HG02938 (cell line): ENCODE data around the gene NAT10.
"Not testable (repeated sequence)": the region's sequence is repeated elsewhere in the genome, so short reads cannot be mapped to it uniquely, and the experiment has no call there.

Experiments used
- ATAC-seq: cut with Tn5 transposase; IDR thresholded peaks from one replicate; pipeline ENCODE4 v1.9.1; 2021; ENCODE audit warnings: mild to moderate bottlenecking, moderate library complexity; ENCODE audit not compliant: unreplicated experiment

The NAT10 gene

DNA sequence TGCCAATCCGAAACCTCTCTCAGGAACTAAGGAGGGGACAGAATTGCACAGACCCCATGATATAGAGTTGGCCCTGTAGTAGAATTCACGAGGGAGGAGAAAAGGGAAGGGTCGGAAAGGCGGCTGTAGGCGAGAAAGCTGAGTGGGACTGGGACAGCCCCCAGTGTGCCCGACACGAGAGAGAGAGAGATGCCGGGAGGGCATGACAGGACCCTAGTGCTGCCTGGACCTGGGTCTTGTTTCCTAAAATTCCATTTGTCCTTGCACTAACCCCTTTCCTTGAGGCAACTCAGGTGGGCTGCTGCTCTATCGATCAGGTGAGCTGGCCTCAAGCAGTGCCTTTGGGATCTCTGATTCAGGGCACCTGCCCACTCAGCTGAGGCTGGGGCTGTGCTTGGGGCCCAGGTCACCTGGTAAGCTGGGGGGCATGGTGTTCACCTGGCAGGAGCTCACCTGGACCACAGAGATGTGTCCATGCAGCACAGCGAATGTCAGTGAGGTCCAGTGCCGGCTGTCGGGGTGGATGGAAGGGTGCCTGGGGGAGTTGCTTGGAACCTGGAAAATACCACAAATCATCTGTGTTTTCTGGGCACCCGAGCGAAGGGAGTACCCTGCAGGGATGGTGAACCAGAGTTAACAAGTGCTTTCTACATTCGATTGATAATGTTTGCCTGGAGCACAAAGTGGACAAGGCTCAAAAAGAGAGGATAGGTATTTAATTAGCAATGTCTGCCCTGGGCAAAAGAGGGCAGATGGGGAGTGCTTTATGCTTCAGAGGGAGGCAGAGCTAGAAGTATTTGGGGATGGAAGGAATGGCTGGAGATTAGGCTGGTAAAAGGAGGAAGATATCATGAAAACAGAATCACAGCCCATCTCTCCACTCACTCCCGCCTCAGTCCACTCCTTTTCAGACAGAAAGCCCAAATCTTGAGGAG, 61.6 kb downstream of the NAT10 start:
- ATAC-seq: no peak

DNA sequence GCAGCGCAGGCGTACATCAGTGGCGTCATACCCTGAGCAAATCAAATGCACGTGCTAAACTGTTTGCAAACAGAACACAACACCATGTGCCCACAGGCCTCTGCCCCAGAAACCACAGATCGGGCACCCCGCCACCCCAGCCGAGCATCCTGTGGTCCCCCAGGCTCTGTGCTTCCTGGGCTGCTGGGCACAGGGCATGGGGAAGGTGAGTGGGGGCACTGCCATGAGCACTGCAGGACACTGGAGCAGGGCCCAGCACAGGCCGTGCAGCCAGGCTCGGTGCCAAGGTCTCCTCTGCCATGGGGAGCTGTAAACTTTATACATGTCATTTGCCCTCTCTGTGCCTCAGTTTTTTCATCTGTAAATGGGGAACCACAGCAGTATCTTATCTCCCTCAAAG, 62.5 kb downstream of the NAT10 start:
- no peak for ATAC-seq

DNA sequence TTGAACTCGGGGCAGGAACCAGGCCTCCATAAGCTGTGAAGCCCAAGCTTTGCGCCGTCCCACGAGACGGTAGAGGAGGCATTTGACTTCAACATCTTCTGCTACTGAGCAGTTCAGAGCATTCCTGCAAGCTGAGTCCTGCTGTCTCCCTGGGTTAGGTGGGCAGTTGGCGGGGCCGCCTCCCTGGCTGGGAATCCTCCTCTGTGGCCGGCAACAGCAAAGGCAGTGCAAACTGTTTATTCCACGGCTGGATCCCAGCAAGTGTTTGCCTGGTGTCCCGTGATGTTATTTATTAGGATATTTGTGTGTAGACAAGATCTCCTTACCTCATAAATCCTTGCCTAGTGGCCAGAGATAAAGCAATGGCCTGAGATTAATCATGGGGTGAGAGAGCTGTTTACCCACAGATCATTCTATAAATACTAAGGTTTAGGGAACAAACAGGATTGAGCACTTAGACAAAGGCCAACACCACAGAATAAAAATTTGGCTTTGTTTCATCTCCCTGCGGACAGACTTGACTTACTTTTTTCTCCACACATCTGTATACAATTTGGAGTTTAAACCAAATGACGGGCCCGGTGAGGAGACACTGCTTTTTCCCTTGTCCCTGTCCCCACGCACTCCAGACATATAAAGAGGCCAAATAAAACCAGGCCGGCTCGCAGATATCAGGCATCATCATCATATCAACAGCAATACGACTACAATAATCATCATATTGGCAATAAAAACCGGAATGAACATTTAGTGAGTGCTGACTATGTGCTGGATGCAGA, 63.4 kb downstream of the NAT10 start:
- no peak for ATAC-seq

DNA sequence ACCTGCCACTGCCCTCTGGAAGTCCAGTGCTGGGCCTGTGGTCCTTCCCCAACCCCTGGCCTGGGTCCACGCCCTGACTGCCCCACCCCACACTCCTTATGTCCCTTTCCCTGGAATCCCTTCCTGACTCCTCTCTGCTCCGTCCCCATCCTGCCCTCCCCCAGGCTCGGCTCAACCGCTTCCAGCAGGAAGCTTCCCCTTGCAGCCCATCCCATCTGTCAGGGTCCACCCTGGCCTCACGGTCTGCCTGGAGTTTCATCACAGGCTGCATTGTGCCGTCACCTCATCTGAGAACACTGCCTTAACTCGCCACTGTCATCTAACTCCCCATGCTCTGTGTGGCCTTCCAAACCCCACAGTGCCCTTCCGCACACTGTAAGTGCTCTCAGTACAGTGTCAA, 64.3 kb downstream of the NAT10 start:
- ATAC-seq: no peak

DNA sequence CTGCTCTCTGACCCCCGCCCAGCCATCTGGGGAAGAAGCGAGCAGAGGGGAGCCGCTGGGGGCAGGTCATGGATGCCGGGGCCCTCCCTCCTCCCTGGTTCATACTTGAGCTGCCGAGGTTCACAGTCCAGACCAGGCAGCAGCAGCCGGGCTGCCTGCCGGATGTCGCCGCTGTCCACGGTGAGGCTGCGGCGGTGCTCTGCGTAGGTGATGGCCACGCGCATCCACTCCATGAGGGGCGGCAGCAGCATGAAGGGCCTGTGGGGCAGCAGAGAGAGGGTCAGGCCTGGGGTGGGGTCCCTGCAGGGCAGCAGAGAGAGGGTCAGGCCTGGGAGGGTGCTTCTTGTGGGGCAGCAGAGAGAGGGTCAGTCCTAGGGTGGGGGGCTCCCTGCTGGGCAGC, 67.6 kb downstream of the NAT10 start:
- no peak for ATAC-seq

DNA sequence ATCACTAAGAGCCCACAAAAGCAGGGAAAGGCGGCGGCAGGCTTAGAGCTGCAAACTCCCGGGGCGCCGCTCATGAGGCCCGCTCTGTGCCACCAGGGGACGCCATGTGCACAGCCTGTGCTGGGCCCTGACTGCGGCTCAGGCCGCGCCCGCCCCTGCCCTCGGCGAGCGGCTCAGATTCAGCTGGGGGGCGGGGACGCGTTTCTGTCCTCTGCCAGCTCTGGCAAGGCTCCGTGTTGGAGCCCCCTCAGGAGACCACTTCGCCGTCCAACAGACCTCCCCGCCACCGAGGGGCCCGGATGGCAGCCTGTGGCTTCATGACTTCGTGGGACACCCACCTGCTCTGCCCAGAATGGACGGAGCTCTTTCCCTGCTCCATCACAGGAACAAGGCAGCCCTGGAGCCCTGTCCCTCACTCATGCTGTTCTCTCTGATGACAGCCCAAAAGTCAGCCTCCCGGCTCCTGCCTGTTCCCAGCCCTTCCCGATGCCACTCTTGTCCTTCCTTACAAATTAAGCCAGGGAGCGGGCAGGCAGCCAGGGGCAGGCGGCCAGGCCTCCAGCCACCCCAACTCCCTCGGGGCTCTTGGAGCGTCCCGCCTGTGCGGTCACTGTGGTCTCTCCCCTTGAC, 69.1 kb downstream of the NAT10 start:
- peak; percentile 71 for ATAC-seq

DNA sequence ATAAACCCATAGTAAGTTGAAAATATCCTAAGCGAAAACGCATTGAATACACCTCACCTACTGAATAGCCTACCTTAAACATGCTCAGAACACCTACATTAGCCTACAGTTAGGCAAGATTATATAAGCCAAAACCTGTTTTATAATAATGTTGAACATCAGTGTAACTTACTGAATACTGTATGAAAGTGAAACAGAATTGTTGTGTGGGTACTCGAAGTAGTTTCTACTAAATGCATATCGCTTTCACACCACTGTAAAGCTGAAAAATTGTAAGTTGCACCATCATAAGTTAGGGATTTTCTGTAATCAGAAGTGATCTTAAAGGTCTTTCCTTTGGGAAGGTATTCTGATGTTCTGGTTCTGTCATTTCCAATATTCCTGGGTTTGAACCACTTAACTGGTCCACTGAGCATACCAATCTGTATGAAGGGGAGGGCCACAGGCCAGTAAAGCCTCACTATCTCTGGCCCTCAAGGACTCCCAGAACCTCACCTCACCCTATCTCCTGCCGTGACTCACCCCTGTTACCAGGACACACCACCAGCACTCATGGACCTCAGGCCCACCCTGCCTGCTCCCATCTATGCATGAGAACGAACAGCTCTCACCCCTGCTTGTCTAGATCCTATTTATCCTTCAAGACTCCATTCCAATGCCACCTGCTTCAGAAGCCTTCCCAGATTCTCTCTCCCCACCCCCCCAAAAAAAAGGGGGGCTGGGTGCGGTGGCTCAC, 70.0 kb downstream of the NAT10 start:
- no peak for ATAC-seq

DNA sequence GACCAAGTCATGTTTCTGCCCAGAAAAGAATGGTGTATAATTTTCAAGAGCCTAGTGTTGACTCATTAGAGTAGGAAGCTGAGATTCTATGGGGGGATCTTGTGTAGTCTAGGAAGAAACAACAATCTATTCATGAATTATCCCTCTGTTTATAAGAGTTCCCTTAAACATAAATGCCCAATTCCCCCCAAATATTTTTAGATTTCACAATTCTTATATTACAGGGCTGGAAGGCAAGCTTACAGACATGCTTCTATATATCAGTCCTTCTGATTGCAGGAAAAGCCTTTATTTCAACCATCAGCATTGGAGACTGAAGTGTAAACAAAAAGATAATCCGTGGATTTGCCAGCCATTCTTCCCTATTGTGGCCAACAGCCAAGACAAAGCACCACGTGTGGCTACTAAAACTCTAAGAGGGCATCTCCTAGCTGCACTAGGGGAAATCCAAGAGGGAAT, 71.4 kb downstream of the NAT10 start:
- ATAC-seq: no peak

DNA sequence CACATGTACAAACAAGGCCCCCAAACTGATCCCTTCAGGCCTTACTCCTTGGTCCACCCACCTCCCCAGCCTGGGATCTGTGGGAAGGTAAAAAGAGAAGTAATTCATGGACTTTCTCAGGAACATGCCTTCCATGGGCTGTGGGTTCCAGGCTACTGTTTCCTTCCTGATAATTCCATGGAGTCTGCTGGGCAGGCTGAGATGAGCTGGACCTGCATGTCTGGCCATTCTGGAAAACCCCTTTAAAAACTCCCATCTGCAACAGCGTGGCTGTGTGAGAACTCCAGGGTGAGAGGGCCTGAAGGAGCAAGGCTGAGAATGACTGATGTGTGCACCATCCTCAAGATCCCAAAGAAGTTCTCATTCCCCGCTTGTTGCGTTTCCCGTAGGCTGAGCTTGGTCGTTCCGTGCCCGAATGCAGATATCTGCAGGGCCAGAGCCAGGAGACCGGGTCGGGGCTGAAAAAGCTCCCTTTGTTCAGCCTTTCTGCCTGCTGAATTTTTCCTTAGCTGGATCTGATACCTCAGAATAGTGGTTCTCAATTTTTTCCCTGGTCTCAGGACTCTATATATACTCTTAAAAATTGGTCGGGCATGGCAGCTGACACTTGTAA, 72.9 kb downstream of the NAT10 start:
- ATAC-seq: no peak

DNA sequence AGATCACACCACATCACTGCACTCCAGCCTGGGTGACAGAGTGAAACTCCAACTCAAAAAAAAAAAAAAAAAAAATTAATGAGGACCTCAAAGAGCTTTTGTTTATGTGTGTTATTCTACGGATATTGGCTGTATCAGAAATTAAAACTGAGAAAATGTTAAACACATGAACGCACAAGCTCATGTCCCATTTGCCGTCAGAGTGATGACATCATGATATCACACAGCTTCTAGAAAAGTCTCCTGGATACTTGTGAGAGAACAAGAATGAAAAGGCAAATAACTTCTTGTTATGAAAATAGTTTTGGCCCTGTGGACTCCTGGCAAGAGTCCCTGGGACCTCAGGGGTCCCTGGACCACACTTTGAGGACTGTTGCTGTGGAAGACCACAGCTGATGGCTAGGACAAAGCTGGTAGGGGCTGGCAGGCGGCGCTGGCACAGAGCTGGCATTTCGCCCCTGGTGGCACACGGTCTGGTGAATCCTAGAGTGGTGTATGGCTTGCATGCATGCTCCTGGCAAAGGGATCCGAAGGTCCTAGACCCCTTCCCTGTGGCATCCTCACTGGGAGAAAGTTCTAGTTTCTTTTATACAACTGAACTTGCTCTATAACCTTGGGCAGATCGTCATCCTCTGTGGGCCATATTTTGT, 73.7 kb downstream of the NAT10 start:
- no peak for ATAC-seq

DNA sequence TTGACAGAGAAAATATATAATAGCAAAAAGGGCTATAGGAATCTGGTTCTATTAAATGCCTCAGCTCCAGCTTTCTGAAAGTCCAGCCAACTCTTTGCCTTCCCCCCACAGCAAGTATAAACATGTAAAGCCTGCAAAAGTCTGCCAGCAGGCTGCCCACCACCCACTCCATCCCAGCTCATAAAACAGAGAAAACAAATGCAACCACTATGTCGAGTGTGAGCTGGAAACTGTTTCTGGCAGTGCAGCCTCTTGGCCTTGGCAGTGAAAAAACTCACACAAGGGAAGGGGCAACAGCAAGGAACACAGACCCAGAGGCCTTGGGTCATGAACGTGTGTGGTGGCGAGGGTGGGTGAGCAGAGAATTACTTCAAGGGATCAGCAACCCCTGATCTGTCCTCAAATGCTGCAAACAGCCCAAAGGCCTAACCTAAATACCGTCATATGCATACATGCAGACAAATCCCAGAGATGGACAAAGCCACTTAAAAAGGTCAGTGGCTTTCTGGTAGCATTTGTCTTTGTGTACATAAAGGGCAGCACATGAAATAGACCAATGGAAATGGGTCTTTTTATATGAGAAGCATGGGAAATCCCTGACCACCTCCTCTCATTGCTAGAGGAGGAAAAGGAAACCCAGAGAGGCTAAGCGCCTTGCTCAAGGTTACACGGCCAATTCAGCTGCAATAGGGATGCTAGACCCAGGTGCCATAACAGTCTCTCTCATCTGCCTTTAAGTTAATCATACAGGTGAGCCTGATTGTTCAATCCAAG, 74.8 kb downstream of the NAT10 start:
- no peak for ATAC-seq

DNA sequence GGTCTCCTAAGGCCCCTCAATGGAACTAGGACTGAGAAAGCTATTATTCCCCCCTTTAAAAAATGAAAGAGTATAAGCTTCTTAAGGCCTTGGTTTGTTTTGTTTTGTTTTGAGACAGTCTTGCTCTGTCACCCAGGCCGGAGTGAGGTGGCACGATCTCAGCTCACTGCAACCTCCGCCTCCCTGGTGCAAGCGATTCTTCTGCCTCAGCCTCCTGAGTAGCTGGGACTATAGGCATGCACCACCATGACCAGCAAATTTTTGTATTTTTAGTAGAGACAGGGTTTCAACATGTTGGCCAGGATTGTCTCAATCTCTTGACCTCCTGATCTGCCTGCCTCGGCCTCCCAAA, 75.4 kb downstream of the NAT10 start:
- not testable (repeated sequence) for ATAC-seq

DNA sequence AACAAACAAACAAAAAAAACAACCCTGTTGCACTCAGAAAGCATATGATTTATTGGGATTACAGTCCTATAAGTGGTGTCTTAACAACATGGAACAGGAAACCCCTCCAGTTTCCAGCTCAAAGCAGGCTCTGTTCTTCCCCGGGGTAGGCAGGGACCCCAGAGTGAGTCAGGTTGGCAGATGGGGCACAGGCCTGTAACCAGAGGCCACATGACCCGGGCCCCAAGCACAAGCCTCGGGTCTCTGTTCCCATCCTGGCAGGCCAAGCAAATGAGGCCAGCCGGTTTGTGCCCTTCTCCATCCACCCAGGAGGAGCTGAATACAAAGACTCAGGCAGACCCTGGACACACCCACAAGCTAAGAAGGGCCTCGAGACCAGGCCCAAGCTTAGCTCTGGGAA, 75.8 kb downstream of the NAT10 start:
- no peak for ATAC-seq

DNA sequence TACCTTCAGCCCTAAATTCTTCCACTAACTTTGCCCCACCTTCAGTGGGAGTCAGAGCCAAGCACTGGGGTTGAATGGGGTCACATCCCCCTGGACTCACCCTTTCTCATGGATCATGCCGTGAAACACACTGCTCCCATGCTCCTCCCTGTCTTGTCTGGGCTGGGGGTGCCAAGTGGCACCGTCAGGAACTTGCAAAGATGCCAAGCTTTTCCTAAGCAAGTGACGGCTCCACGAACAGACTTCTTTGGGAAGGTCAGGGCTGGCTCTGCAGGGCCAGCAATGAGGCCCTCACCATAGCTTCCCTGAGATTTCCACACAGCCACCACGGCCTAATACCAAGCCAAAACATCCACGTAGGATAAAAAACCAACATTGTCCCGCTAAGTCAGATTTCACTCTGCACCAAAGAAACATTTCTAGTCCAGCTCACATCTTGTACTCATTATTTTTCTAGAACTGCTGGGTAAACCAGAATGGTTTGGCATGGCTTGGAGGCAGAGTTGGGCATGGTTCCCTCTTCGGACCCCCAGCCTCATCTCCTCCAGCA, 76.5 kb downstream of the NAT10 start:
- ATAC-seq: no peak

DNA sequence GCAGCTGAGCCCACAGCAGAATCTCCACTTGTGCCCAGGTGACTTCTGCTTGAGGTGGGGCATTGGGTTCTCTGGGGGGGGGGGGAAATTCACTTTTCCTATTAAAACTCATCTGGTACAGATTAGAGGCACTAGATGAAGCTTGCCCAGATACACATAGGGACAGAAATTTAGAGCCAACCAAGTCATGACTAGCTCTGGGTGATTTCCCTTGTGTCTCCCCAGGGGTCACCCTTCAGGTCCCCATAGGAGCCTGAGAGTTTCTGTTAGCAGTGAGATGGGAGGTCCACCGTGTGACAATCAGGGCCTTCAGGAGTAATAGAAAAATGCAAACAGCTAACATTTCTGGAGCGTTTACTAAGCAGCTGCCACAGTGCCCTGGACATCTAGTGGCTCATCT, 77.0 kb downstream of the NAT10 start:
- ATAC-seq: no peak

DNA sequence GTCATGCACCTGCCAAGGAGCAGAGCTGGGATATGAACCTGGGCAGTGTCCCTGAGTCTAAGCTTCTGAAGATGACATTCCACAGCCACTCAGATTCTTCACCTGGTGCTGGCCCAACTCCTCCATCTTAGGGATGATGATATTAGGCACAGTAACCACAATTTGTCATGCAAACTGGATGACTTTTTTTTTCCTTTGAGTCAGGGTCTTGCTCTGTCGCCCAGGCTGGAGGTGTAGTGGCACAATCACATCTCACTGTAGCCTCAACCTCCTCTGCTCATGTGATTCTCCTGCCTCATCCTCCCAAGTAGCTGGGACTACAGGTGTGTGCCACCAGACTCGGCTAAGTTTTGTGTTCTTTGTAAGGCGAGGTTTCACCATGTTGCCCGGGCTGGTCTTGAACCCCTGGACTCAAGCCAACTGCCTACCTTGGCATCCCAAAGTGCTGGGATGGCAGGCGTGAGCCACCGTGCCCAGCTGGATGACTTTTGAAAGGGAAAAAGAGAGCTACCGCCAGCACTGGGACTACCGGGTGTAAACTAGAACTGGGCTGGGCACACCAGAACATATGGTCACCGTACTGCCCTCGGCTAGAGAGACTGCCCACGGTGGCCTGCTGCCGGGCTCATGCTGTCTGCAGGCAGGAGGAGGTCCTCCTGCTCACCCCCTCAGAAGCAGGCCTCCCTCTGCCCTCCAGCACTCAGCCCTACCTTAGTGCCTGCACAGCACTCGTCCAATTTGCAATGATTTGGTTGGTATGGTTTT, 77.7 kb downstream of the NAT10 start:
- no peak for ATAC-seq

DNA sequence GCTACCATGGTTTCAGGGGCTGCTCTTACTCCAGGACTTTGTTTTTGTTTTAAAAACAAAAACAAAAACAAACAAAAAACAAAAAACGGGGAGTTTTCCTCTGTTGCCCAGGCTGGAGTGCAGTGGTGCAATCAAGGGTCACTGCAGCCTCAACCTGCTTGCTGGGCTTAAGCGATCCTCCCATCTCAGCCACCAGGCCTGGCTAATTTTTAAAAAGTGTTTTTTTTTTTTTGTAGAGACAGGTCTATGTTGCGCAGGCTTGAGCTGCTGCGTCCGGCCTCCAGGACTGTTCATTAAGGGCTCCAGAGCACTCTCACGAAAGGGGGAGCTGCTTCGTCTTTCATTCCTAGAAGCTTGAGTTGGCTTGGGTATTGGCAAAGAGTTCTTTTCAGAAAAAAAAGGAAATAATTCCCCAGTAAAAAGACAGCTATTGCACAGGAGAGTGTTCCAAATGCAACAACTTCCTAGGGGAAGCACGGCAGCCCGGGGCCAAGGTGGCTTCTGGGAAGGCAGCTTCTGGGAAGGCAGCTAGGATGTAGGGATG, 78.5 kb downstream of the NAT10 start:
- ATAC-seq: no peak

DNA sequence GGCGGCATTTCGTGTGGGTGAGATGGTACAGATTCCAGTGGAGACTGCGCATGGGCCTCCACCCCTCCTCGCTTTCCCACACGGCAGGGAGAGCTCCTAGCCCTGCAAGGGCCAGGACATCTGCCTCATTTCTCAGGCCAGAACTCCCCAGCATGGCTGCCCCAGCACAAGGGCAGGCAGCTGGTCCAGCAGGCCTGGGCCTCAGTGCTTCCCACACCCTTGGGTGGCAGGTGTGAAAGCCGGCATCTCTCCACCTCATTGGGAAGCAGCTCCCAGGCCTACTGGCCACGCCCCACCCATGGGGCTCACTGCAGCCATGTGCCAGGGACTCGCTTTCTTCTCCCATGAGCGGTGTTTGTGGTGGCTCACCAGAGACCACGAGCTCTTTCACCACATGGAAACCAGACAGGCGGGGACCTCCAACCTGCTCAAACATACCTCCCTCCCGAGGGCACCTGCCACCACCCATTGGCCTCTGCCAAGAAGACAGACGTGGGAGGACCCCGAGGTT, 79.1 kb downstream of the NAT10 start:
- no peak for ATAC-seq
